Stimulated activated CD8-positive, alpha-beta memory T cell treated with anti-CD3 and anti-CD28 coated beads, Interleukin-2, amount 100 ng/mL, for 1 hour (primary cell): ENCODE measurements around the gene ZNF592.

Source experiments
- DNase-seq, 2 donors: peaks; one replicate each; pipeline ENCODE4 v3.0.0-alpha.2; 2020; ENCODE audit warnings: low read depth in 2 of 2

Gene ZNF592

DNA sequence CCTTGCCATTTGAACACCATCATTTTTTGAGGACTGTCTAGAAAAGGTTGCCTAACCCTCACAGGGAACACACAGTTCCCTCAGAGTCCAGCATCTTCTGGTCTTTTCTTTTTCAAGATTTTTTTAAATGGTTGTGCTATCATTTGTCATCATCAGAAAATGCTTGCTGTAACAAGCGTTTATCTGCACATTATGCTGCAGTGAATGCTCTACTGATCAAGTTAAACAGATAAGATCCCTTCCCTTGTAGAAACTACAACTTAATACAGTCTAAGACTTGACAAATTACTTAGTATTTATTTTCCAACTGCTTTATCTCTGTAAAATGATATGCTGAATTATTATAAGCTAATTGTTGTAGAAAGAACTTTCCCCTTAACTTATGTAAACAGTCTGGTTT, 56.8 kb downstream of the ZNF592 start:
- DNase-seq: no peak

DNA sequence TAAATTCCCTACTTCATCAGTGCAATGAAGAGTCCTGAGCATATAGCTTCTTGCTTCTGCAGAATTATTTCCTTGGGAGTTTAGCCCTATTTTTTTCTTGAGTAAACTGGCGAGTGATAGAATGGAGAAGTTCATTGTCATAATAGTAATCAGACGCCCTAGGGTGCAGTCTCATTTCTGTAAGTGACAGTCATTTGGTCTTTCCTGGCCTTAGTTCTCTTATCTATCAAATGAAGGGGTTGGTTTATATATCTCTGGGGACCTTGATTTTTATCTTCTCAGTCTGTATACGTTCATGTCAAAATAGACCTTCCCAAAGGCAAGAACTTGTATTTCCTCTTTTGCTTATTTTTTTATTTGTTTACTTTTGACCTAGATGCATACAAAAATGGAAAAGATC, 58.8 kb downstream of the ZNF592 start:
- no peak for DNase-seq

DNA sequence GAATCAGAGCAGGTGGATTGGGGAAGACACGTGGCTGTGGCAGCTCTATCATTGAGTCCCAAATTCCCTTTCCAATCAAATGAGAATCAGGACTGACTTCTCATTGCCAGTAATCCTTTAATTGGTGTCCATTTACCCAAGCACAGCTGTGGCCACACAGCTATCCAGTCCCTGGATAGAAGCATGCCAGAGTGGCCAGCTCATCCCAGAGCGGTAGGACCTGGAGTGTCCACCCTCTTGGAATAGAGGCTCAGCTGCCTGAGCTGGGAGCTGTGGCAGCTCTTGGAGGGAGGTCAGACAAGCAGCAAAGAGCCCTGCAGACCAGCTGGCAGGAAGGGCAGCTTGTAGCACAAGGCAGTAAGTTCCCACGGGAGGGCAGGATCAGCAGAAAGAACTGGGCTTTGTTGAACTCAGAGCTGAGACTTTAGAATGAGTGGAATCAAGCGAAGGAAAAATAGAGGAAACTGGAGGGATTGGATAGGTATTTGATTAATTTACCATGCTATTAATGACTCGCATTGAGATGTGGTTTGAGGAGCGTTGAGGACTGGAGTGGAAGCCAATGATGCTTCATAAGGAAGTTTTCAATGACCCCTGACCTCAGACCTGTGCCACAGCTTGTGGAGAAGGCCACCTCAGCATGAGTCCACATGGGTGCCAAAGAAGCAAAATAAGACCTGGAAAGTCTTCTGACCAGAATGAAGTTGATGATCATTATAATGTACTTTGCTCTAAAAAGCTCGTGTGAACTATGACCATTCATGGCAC, 61.9 kb downstream of the ZNF592 start:
- DNase-seq: no peak

DNA sequence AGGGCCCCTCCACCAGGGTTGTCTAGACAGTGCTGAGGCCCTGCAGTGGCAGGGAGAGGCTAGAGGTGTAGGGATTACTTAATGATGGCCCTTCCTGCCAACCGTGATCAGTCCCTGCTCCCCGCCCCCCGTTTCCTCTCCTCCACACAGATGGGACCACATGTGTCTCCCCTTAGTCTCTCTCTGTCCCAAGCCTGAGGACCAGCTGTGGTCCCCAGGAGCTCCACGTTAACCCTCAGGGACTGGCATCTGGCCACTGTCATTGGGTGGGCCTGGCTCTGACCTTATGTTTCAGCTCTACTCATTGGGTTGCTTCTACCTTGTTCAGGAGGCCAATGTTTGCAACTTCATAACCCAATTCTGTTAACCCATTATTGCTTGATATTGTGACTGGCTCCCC, 62.8 kb downstream of the ZNF592 start:
- DNase-seq: no peak

DNA sequence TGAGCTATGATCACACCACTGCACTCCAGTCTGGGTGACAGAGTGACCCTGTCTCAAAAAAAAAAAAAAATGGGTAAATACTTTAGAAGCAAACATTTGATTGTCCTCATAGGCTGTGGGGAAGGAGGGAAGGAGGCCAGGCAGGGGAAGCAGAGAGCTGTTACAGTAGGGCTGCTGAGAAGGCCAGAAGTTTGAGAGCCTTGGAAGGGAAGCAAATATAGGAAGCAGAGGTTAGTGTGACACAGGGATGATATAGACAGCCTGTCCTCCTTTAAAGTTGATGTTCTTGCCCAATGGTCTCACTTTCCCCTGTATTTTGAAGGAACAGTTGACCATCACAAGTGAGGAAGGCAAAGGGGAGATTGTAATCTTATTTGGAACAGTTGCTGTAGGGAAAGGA, 63.4 kb downstream of the ZNF592 start:
- no peak for DNase-seq

DNA sequence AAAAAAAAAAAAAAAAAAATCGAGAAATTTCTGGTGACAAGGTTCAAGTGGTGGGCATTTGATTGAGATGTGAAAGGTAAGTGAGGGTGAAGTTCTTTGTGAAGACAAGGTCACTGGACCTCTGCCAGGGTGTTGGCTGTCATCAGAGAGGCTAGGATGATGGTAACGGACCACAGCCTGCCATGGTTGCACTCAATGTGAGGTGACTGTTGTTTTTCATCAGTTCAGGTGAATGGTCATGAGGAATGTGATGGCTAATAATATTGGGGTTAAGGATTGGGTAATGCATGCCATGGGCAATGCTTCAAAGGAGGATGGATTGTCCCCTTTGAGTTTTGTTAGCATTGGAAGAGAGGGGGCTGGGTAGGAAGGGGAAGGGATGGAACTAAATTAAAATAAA, 64.5 kb downstream of the ZNF592 start:
- no peak for DNase-seq

DNA sequence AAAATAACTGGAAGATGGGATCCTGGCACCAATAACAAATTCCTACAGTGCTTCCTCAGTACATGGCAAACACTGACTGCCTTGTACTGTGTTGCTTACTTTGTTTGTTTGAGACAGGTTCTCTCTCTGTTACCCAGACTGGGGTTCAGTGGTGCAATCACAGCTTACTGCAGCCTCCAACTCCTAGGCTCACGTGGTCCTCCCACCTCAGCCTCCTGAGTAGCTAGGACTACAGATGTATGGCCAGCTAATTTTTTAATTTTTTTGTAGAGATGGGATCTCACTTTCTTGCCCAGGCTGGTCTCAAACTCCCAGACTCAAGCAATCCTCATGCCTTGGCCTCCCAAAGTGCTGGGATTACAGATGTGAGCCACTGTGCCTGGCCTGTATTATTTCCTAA, 65.0 kb downstream of the ZNF592 start:
- DNase-seq: no peak

DNA sequence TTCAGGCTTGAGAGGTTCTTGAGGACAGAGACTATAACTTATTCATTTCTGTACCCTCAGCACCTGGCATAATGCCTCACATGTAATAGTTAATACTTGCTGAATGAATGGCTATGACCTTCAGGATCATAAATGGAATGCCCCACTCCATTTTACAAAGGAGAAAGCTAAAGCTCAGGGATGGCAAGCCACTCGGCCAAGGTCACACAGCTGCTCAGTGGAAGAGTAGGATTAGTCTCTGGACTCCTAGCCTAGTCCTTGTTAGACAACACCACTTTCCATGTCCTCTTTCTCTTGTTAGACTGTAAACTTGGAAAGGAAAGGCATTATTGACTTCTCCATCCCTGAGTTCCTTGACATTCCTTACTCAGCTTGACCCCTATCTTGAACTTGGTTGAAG, 65.5 kb downstream of the ZNF592 start:
- DNase-seq: no peak

DNA sequence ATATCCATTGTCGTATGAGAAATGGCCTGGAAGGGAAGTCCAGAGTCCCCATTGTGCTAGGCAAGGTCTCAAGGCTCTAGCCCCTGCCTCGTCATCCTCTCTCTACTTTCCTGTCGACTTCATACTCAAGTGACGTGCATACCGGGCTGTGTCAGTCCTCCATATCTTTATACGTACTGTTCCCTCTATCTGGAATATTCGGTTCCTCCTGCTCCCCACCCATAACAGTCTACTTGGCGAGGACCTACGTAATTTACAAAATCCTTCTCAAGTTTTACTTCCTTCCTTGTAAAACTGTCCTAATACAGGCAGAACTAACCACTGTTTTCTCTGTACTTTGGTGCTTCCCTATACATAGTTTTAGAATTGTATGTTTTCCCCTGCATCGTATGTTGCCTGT, 66.5 kb downstream of the ZNF592 start:
- DNase-seq: no peak

DNA sequence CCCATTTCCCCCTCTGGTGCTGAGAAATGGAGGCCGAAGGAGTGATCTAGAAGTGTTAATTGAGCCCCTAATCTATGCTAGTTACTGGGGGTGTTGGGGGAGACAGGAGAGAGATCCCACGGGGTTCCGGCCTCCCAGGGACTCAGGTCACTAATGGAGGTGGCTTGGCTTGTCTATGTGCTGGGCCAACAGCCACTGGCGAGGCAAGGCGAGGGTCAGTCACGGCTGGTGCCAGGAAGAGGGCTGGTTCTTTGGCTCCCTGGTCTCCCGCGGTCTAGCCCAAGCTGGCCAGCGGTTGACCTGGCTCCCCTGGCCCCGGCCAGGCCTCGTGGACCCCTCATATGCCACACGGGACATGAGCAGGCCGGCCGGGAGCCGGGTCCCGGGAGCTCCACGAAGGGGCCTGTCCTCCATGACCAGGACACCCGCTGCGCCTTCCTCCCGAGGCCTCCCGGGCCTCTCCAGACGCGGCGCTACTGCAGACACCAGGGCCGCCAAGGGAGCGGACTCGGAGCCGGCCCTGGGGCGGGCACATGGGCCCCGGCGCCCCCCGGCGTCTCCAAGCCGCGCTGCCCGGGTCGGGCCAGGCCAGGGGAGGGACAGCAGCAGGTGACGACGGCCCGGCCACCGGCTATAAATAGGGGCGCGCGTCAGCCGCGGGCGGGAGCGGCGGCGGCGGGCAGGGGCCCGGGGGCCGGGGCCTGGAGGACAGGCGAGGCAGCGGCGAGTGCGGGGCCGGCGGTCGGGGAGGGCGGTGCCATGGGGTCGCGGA, 68.5 kb downstream of the ZNF592 start, which contains the start of gene ALPK3:
ALPK3 (plus strand) TSS at position 663 of the 772 bp plus-strand sequence; CDS start at position 760, 97 bp downstream.
- no peak for DNase-seq

DNA sequence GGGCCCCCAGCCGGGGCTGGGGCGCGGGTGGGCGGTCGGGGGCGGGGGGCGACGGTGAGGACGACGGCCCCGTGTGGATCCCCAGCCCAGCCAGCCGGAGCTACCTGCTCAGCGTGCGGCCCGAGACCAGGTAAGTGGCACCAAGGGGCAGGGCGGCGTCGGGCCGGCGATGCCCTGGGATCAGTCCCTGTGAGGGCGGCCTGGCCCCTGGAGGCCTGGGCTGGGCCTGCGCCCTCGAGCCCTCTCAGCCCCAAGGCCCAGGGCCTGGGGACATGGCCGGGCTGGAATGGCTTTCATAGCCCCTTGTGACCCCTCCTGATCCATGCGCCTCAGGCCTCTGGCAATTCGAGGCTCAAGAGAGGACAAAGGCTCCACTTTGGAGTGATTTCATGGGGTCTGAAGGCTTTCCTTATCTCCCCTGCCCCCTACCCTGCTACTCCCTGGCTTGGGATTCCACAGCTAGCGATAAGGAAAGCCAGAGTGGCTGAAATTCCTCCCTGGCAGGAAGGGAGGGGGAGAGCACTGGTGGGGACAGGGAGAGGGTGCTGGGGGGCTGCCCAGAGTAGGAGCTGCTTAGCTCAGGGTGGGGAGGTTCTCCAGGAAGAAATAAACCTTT, 69.2 kb downstream of the ZNF592 start:
- no peak for DNase-seq

DNA sequence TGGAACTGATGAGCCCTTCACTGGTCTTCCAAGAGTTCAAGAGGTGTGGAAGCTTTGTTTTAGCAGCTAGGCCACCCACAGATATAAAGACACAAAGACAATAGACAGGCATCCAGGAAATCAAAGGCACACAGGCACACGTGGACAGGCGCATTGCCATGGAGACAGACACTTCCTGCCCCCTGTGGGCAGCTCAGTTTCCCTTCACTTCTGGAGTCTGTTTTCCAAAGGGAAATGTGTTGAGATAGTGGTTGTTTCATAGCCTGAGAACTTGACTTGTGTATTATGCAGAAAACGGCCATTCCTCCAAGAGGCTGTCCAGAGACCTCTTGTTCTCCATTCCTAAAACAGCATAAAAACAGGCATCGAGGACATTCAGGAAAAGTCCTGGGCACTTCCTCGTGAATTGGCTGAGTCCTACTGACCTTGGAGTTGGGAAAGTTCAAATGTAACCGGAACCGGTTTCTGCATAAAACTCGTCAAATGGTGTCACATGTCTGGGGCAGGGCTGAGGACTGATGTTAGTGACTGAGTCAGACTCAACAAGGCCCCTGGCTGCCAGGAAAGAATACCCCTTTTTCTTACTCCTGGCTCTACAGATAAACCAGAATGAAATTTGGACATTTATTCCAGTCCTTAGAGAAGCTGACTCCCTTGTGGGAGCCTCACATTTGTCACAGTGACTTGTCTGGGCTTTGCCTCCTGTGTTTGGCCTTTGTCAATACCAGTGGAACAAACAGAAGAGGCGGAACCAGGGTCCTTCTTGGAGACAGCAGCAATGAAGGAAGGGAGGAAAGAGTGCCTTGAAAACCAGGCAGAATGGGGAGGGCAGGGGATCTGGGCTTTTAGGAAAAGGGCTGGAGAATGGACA, 70.1 kb downstream of the ZNF592 start:
- no peak for DNase-seq

DNA sequence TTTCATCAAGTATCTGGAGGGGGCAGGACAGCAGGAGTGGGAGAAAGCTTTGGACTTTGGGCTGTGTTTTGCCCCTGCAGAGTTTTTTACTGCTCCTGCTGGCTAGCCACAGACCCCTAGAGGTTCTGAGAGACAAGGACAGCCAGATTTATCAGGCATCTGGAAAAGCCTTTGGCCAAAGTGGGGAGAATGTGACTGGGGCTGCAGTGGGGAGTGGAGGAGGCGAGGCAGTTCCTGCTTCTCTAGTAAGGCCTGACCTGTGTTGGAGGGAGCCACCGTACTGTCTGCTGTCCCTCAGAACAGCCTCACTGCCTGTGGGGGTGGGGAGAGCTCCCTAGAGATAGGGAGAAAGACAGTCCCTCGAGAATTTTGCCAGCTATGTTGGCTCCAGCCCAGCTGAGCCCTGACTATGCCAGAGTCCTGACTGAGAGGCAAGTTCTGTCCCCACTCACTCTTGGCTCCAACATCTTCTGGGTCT, 70.9 kb downstream of the ZNF592 start:
- no peak for DNase-seq

DNA sequence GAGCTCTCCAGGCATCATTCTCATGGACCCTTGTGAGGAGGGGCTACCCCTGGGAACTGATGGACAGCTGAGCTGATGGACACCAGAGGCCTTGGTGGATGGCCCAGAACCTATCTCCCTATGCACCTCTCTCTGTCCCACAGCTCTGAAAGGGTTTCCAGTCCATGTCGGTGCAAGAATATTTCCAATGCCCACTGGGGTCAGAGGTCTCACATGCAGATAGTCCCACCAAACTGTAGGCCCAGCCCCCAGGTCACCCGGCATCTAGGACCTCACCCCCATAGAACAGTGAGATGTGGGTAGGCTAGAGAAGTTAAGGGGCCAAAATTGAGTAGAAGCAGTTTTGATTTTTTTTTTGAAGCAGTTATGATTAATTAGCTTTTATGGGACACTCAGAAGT, 71.4 kb downstream of the ZNF592 start:
- DNase-seq: no peak

DNA sequence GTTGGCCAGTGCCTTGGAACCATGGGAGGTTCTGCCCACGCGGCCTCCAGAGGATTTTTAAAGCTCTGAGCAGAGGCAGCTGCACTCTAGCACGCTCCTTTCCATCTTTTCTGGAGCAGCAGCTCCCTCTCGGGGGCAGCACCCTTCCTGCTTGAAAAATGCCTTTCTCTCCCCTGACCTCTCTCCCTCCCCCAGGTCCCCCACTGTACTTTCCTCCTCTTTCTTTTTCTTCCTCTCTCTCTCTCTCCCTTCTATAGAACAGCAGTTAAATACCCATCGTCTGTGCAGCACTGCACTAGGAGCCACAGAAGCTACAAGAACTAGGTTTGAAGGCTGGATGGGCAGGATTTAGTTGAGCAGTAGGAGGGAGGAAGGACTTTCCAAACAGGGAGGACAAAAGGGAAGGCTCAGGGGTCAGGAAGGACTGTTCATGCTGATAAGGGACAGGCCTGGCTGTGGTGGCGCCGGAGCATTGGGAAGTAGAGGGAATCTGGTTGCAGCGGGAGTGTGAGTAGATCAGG, 73.2 kb downstream of the ZNF592 start:
- no peak for DNase-seq

DNA sequence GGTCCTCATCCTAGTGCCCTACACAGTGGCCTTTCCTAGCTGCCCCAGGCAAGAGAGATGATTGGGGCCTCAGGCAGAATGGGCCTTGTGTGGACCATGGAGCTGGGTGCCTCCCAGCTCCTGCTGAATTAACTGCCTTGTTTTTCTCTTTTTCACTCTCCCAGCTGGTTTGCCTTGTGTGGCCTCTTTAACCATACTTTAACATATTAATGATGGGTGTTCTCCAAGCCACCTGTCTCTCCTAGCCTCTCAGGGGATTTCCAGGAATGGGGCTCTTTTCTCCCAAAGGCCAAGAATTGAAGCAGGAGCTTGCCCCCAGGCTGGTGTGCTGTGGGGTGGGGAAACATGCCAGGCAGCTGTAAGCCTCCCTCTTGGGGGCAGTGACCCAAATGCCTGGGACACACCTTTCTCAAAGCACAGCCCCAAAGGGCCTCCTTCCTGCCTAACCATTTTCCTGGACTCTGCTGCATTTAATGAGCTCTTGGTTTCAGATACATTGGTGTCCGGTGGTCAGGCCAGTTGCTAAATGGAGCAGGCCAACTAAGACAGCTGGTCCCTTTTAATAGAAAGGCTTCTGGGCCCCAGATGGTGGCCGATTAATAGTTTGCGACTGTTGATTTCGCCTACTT, 74.4 kb downstream of the ZNF592 start:
- no peak for DNase-seq

DNA sequence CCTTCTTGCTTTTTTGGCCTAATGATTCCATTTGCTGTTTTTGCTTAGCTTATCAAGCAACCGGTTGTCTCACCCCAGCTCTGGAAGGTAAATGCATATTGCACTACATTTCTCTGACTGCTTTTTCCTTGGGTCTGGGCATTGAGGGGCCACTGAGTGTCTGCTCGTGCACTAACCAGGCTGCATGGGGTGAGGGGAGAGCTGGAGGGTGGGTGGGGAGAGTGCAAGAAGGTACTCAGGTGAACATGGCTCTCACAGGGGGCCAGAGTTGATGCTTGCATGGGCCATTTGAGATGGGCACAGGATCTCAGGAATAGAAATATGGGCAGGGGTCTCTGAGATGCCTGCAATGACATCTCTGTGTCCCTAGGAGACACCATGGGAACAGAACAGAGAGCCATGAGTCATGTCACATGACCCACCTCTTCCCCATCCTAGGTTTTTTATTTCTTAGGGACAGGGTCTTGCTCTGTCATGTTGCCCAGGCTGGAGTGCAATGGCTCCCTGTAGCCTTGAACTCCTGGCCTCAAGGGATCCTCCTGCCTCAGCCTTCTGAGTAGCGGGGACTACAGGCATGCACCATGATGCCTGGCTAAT, 75.0 kb downstream of the ZNF592 start:
- DNase-seq: no peak

DNA sequence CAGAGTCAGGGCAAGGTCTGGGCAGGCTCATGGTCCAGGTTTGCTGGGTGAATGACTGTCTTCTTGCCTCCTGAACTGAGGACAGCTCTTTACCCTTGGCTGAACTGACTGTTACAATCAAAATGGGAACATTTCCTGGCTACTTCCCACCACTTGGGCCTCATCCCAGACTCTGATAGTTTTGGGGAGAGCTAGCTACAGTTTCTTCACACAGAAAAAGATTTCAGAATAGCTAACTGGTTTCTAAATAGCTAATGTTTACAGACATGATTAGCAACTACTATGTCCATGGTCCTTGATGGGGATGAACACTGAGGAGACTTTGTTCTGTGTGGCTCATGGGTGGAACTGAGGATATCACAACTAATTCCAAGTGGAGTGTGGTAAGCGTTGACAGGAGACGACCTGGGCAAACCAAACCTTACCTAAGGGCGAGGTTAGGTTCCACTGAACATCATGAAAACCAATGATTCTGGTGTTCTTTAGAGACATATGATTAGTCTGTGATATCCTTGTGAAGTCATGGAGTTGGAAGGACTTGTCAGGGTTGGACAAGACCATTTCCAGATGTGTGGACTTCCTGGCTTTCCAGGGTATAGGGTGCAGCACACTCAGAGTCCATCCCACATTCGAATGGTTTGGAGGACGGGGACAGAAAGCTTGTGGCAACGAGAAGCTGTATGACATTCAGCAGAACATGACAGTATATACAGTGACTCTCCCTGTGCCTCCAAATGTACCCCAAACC, 76.0 kb downstream of the ZNF592 start:
- DNase-seq: no peak

DNA sequence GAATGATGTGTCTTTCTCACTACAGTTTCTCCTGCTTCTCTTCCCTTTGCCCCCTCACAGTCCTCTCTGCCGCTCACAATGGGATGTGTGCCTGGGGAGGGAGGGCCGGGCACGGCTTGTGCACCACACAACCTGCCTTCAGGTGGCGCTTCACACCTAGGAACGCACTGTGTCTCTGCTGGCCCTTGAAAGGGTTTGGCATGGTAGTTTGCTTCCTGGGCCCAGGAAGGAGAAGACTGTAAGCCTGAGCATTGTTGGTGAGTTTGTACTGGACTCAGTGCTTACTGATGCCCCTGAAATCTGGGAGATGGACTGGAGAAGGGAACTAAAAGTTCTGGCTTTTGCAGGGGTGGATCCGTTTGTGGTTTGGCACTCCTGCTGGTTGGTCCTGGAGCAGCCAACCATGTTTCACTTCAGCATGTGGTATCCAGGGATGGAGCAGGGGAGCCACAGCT, 78.0 kb downstream of the ZNF592 start:
- no peak for DNase-seq

DNA sequence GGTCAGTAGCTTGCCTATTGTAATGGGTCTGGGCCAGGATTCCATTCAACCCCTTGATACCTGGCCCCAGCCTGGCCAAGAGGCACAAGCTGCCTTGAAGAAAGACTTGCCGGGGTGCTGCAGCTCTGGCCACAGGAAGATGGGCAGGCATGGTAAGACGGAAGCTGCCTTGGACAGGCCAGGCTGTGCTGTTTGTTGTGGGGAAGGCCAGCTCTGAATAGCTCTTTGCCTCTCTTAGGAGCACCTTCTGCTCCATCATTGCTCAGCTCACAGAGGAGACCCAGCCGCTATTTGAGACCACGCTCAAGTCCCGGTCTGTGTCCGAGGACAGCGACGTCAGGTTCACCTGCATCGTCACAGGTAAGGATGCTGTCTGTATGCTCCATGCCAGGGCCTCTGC, 78.9 kb downstream of the ZNF592 start:
- no peak for DNase-seq
